Large intestine (tissue), 3 donors: ENCODE results near the gene SPTAN1. TPM values are rescaled to one million over a fixed set of nuclear protein-coding genes. Genes with fewer than 3 reads are reported as not detected.
"Not testable (repeated sequence)": the region's sequence is repeated elsewhere in the genome, so short reads cannot be mapped to it uniquely, and the experiment has no call there.

Experiments
- DNase-seq, 2 donors: peaks; one replicate each; pipeline versions ENCODE4 v3.0.0 to v3.0.0-alpha.2; 2013
- H3K27ac ChIP-seq: one replicate; pipeline ENCODE4 v1.5.1; 2013; ENCODE audit warnings: low read length
- H3K27me3 ChIP-seq: 2 replicates; pipeline ENCODE4 v1.6.1; 2013; ENCODE audit warnings: low read length; ENCODE audit not compliant: control insufficient read depth, insufficient read depth
- H3K36me3 ChIP-seq: 2 replicates; pipeline ENCODE4 v1.6.1; 2013; ENCODE audit warnings: low read length; ENCODE audit not compliant: control insufficient read depth, insufficient read depth
- H3K4me1 ChIP-seq: one replicate; pipeline ENCODE4 v1.6.1; 2013; ENCODE audit warnings: low read length; ENCODE audit not compliant: control insufficient read depth, insufficient read depth
- H3K4me3 ChIP-seq: one replicate; pipeline ENCODE4 v1.5.1; 2013; ENCODE audit warnings: low read length
- H3K9me3 ChIP-seq: one replicate; pipeline ENCODE4 v1.6.1; 2013; ENCODE audit warnings: mild to moderate bottlenecking, low read depth, low read length, moderate library complexity; ENCODE audit not compliant: control insufficient read depth
- WGBS: methylation state at CpG from one replicate; pipeline ENCODE4 v1.1.5; 2013; ENCODE audit warnings: low lambda C conversion rate; ENCODE audit not compliant: insufficient coverage; 5-methylcytosine and 5-hydroxymethylcytosine counted together
- polyA plus RNA-seq: library from polyadenylated mRNA; unstranded; fragments of 120-200 nt; gene quantifications from one replicate; pipeline ENCODE4 v1.2.1, GENCODE V29; 2013

Gene SPTAN1
- polyA plus RNA-seq, 1 donor: 240 TPM

DNA sequence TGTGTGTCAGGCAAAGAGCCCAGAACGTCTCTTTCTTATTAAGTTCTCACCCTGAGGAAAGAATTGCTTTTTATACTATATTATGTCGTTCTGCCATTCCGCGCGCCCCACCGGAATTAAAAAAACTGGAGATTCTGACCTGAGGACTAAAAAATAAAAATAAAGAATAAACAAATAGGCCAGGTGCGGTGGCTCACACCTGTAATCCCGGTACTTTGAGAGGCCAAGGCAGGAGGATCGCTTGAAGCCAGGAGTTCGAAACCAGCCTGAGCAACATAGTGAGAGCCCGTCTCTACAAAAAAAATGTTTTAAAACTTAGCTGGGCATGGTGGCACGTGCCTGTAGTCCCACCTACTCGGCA, 104.9 kb downstream of the SPTAN1 start:
- Histone ChIP-seq H3K9me3 (no peaks in the 10 kb centered on the region), H3K4me1 (peaks cover 4% of the 10 kb centered on the region), H3K36me3 (no peaks in the 10 kb centered on the region), H3K27me3 (no peaks in the 10 kb centered on the region), H3K27ac (peak overlapping the region; percentile 91), H3K4me3 (peak overlapping the region; percentile 49)
- no peak for DNase-seq
- WGBS: 100% methylated on average over 3 of the region's 13 CpGs

DNA sequence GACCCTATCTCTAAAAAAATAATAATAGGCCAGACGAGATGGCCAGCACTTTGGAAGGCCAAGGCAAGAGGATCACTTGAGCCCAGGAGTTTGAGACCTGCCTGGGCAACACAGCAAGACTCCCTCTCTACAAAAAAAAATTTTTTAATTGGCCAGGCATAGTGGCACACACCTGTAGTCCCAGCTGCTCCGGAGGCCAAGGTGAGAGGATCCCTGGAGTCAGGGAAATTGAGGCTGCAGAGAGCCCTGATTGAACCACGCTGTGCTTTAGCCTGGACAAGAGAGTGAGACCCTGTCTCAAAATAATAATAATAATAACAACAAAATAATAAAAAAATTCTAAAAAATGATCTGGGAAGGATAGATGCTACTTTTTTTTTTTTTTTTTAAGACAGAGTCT, 105.4 kb downstream of the SPTAN1 start:
- H3K4me3 ChIP-seq: no peak overlapping the region
- no peak overlapping the region for H3K27ac ChIP-seq
- H3K4me1 ChIP-seq: peaks cover 4% of the 10 kb centered on the region
- DNase-seq: no peak
- H3K36me3 ChIP-seq: no peaks in the 10 kb centered on the region
- no peaks in the 10 kb centered on the region for H3K27me3 ChIP-seq
- H3K9me3 ChIP-seq: no peaks in the 10 kb centered on the region
- no CpG with 5 or more reads among the region's 3 CpGs for WGBS

DNA sequence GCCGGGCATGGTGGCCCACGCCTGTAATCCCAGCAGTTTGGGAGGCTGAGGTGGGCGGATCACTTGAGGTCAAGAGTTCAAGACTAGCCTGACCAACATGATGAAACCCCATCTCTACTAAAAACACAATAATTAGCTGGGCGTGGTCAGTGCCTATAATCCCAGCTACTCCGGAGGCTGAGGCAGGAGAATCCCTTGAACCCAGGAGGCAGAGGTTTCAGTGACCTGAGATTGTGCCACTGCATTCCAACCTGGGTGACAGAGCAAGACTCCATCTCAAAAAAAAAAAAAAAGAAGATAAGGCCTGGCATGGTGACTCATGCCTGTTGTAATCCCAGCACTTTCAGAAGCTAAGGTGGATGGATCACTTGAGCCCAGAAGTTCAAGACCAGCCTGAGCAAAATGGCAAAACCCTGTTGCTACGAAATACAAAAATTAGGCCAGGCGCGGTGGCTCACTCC, 114.1 kb downstream of the SPTAN1 start:
- not testable (repeated sequence) for H3K4me3 ChIP-seq, H3K36me3 ChIP-seq, H3K9me3 ChIP-seq, H3K4me1 ChIP-seq, H3K27me3 ChIP-seq, H3K27ac ChIP-seq
- peak in 1 of 2 donors; percentile 19 for DNase-seq
- no CpG with 5 or more reads among the region's 8 CpGs for WGBS

DNA sequence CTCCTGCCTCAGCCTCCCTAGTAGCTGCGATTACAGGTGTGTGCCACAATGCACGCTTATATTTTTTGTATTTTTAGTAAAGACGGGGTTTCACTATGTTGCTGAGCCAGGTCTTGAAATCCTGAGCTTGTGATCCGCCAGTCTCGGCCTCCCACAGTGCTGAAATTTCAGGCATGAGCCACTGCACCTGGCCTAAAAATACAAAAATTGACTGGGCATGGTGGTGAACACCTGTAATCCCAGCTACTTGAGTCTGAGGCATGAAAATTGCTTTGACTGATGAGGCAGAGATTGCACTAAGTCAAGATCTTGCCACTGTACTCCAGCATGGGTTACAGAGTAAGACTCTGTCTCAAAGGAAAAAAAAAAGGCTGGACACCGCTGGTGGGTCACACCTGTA, 117.4 kb downstream of the SPTAN1 start:
- no peaks in the 10 kb centered on the region for H3K4me1 ChIP-seq
- no peak for DNase-seq
- no peaks in the 10 kb centered on the region for H3K9me3 ChIP-seq
- WGBS: no CpG with 5 or more reads among the region's 6 CpGs
- no peak overlapping the region for H3K4me3 ChIP-seq
- no peaks in the 10 kb centered on the region for H3K27me3 ChIP-seq
- H3K27ac ChIP-seq: no peak overlapping the region
- H3K36me3 ChIP-seq: no peaks in the 10 kb centered on the region

DNA sequence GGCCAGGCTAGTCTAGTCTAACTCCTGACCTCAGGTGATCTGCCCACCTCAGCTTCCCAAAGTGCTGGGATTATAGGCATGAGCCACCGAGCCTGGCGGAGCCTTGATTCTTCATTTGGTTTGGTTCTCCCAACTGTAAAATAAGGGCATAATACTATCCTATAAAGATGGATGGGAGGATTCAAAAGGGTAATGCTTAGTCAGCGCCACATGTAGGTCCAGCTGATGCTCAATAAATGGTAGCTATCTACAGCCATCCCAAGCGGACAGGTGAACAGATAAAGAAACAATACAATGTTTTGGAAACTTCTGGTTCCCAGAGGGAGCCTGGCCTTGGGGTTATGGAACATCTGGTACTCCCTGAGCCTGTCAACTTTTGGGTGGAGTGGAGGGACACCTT, 123.0 kb downstream of the SPTAN1 start:
- Histone ChIP-seq H3K4me3 (no peak overlapping the region), H3K36me3 (no peaks in the 10 kb centered on the region), H3K27ac (no peak overlapping the region), H3K27me3 (no peaks in the 10 kb centered on the region), H3K9me3 (no peaks in the 10 kb centered on the region), H3K4me1 (peaks cover 7% of the 10 kb centered on the region)
- no CpG with 5 or more reads among the region's 4 CpGs for WGBS
- no peak for DNase-seq

DNA sequence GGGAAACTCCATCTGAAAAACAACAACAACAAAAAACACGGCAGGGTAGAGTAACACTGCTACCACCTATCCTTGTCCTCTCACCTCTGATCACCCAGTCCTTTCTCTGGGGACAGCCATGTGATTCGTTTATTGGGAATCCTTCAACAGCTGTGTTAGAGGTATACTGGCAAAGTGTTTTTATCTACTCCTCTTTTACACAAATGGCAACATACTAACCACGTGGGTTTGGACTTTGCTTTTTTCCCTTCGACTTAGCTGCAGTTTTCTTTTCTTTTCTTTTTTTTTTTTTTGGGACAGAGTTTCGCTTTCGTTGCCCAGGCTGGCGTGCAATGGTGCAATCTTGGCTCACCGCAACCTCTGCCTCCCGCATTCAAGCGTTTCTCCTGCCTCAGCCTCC, 125.4 kb downstream of the SPTAN1 start:
- Histone ChIP-seq H3K4me1 (peaks cover 7% of the 10 kb centered on the region), H3K9me3 (no peaks in the 10 kb centered on the region), H3K27me3 (no peaks in the 10 kb centered on the region), H3K27ac (peak overlapping the region; percentile 54), H3K4me3 (no peak overlapping the region), H3K36me3 (no peaks in the 10 kb centered on the region)
- DNase-seq: peak; percentile 75 to 87
- WGBS: 37% methylated on average over 4 of the region's 10 CpGs

Other genes starting within 250 kb of the SPTAN1 start
- 30.2 TPM for gene TRUB2, start 230.1 kb upstream of the SPTAN1 start, polyA plus RNA-seq
- 88.1 TPM for gene COQ4, start 229.7 kb upstream of the SPTAN1 start, polyA plus RNA-seq
- 33.7 TPM for gene SLC27A4, start 212.1 kb upstream of the SPTAN1 start, polyA plus RNA-seq
- gene URM1, start 181.2 kb upstream of the SPTAN1 start, polyA plus RNA-seq: 62.7 TPM
- gene CERCAM, start 131.7 kb upstream of the SPTAN1 start, polyA plus RNA-seq: 19.9 TPM
- gene ODF2, start 96.6 kb upstream of the SPTAN1 start, polyA plus RNA-seq: 27.1 TPM
- 26.9 TPM for gene GLE1, start 47.9 kb upstream of the SPTAN1 start, polyA plus RNA-seq
- 39.8 TPM for gene DYNC2I2, start 104.3 kb downstream of the SPTAN1 start, polyA plus RNA-seq
- gene SET, start 136.6 kb downstream of the SPTAN1 start, polyA plus RNA-seq: 339 TPM
- 5.5 TPM for gene PKN3, start 149.9 kb downstream of the SPTAN1 start, polyA plus RNA-seq
- 35.8 TPM for gene ZDHHC12, start 171.5 kb downstream of the SPTAN1 start, polyA plus RNA-seq
- 36.7 TPM for gene ZER1, start 219.3 kb downstream of the SPTAN1 start, polyA plus RNA-seq
- gene TBC1D13, start 234.7 kb downstream of the SPTAN1 start, polyA plus RNA-seq: 31.7 TPM